ENCODE results near the gene CDH23.

Gene CDH23

DNA sequence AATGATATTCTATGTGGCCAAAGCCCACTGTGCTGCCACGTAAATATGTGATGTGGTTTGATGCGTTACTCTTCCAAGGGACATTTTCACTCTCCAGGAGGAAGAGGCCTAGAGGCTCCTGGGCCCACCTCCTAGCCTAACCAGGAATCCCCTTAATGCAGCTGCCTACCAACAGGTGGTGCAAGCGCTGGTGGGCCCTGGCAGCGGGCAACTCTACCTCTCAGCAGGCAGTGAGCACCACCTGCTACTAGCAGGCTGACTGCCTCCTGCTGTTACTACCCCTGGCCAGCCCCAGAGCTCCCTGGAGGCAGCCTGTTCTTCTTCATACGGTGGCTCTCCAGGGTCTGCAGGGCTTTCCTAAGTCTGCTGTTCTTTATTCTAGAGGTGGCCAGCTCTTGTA lies 62.8 kb downstream of the CDH23 start:
- in situ Hi-C loops (cut with HindIII; ENCODE audit: low sequenced_read_pairs): no loop called here

DNA sequence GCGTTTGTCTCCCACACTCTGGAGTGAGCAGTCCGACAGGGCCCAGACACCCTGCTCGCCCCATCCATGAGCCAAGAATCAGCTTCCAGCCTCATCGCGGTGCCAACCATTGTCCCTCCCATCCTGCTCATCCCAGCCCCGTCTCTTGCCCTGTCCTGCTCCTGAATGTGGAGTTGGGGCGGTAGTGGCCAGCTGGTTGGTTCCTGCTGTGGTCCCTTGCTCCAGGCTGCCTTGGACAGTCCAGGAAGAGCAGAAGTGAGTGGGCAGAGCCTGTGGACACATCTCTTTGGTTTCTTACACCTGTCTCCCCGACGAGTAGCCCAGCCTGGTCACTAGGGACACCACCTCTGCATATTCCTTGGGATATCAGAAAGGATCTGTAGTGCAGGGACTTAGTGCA lies 63.9 kb downstream of the CDH23 start:
- in situ Hi-C loops (cut with HindIII; ENCODE audit: low sequenced_read_pairs): no loop called here

DNA sequence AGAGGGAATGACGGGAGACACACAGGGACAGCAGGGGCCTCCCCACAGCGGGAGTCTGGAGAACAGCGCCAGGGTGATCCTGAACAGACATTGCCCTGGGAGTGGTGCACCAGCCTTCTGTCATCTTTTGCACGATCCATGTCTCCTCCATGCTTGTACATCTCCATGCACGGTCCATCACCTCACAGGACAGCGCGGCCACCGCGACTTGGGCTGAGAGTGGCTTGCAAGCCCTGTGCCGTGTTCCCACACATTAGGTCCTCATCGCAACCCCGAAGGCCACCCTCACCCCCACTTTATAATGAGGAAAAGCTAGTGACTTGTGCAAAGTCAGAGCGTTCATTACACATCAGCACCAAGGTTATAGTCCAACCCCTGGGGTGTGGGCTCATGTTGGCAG lies 64.7 kb downstream of the CDH23 start:
- in situ Hi-C loops (cut with HindIII; ENCODE audit: low sequenced_read_pairs): no loop called here

DNA sequence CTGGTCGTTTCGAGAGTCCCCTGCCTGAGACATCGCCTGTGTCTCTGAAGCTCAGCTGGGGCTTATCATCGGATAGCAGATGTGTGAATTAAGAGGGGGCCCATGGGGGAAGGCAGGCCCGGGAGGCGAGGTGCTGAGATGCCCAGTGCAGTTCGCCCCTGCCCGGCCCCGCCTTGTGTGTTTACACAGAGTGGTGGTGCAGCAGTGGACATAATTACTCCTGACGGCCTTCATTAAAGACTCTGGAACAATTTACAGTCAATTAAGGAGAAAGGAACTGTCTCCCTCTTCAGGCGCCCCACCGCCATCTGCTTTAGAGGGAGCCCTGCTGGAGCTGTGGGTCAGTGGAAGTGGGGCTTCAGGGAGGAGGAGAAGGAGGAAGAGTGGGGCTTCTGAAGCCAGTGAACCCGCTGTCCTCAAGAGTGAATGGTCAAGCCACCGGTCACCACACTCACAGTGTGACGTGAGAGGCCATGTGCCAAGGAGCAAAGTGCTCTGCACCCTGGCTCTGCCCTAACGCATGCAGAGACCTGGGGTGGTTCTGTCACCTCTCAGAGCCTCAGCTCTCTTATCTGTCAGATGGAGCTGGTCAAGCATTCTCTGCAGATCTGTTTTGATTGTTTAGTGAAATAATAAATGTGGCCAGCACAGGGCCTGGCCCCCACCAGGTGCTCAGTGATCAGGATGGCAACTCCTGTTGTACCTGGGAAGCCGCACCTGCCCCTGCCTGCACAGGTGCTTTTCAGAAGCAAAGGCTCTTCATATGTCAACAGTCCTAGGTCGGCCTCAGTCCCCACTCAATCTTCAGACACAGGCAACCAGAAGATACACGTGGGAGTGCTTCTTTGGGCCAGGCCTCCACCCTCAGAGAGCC lies 65.6 kb downstream of the CDH23 start:
- in situ Hi-C loops (cut with HindIII; ENCODE audit: low sequenced_read_pairs): no loop called here

DNA sequence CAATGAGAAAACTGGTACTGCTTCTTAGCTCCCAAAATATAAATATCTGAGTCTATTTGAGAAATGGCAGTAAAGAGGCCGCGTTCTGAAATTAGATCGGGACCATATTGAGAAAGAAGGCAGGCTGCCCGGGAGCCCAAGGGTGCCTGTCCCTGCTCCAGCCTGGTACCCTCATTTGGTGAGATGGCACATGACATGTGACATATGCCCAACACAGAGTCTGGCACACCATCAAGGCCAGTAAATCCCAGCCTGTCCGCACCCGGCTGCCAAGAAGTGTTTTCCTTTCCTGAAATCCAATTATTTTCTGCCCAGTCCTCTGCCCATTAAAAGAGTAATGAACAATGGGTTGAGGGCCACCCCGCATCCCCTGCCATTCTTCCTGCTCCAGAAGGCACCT lies 66.4 kb downstream of the CDH23 start:
- in situ Hi-C loops (cut with HindIII; ENCODE audit: low sequenced_read_pairs): no loop called here

DNA sequence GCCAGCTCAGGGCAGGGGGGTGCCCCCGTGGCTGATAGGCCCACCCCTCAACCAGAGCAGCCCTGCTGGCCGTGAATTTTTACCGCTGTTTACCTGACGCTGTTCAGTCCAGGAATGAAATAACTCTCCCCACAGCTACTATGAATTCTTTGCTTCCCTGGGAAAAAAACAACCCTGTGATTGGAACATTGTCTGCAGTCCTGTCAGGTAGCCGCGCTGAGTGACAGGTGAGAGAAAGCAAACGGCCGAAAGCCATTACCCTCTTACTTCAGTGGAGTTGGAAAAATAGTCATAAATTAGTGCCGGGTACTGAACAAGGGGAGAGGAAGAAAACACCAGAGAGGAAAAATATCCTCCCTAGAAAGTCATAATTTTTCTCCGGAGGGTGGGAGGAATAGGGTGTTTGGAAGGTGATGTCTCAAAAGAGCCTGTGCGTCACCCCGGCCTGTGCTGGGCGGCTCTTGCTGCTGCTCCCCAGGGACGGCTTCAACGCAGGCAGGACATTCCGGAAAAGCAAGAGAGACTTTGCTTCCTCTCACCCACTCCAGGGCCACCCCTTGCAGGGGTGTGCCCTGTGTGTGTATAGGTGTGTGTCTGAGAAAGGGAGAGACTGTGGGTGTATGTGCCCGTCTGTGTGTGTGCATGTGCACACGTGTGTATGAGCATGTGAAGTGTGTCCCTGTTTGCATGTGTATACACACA lies 69.0 kb downstream of the CDH23 start:
- in situ Hi-C loops (cut with HindIII; ENCODE audit: low sequenced_read_pairs): no loop called here

DNA sequence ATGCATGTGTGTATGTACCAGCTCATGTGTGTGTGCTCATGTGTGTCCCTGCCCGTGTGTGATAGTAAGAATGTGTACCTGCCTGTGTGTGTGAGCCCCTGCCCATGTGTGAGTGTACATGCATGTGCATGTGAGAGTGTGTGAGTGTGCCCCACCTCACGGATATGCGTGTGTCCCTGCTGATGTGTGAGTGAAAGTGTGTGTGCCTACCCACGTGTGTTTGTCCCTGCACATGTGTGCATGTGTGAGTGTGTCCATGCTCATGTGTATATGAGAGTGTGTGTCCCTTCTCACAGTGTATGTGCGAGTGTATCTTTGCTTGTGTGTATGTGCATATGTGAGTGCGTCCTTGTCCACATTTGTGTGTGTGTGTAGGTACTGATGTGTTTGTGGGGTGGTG lies 69.6 kb downstream of the CDH23 start:
- in situ Hi-C loops (cut with HindIII; ENCODE audit: low sequenced_read_pairs): no loop called here

DNA sequence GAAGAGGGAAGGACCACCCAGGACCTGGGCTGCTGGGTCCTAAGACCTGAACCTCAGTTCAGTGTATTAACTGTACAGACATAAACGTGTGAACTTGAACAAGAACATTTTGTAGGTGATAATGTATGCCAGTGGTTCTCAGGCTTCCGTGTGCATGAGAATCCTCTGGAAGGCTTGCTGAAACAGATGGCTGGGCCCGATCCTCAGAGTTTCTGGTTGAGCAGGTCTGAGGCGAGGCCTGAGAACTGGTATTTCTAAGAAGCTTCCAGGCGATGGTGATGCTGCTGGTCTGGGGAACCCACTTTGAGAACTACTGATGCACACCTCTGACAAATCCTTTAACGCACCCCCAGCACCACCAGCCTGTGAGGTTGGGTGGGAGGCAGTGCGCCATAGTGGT lies 70.4 kb downstream of the CDH23 start:
- in situ Hi-C loops (cut with HindIII; ENCODE audit: low sequenced_read_pairs): no loop called here

DNA sequence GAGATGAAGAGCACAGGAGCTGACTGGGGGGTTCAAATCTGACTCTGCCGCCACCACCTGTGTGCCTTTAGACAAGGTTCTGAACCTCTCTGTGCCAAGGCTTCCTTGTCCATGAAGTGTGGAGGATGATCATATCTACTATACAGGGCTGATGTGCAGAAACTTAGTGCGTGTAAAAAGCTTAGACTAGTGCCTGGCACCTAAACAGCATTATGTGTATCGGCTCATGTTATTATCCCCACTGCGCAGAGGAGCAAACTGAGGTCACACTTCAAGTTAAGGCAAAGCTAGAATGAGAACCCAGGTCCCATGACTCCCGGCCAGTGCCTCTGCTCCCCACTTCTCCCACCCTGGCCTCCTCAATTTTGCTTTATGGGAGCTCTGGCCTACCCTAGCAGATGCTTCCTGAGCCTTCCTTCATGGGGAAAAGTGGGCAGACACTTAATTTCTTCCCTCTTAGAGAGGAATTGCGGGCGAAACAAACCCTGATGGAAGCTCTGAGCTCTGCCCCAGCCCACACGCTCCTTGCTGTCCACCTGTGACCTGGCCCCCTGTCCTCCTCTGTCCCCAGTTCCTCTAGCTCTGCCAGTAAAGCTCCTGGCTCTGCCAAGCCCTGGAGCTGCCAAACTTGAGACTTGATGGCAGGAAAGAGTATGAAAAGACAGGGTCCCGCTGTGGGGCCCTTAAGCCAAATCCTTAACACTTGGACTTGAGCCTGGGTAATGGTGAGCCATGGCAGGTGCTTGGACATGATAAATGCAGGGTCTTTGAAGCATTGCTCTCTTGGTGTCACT lies 71.0 kb downstream of the CDH23 start:
- in situ Hi-C loops (cut with HindIII; ENCODE audit: low sequenced_read_pairs): no loop called here

DNA sequence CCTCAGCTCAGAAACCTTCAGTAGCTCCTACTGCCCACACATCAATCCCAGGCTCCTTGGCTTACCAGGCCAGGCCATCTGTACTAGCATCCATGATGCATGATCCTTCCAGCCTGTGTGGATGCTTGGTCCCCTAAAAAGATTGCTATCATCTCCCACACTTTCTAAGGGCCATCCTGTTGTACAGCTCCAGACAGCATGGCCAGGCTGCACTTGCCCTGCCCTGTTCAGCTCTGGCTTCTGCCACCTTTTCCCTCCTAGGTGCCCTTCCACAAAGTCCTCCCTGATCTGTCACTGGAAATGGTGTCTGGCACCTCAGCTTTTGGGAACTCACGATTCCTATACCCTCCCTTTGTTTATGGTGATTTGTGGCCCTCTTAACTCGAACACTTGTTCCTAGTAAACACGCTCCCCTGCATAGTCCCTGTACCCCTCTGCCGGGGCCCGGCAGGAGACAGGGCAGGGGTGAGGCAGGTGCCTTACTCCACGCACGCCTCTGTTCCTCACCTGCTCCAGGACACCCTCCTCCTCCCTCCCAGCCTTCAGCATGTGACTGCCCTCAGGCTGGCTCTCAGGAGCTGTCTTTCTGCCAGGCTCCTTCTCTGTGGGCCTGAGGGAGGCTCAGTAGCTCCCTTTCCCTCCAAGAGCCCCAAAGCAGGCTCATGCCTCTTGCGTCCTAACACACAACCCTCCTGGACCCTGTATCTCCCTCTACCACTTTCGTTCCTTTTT lies 71.8 kb downstream of the CDH23 start:
- in situ Hi-C loops (cut with HindIII; ENCODE audit: low sequenced_read_pairs): no loop called here

DNA sequence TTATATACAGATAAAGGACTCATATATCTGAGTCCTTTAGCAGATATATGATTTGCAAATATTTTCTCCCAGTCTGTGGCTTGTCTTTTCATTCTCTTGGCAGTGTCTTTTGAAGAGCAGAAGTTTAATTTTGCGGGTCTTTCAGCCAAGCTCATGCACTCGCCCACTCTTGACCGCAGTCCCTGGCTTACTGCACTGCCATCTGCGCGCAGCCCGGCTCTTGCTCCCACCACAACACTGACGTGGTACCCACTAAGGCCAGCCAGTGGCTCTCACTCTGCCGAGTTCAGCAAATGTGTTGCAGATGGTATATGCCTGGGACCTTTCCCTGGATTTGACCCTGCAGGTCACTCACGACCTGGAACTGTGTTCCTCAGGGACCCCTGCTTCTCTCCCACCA lies 74.3 kb downstream of the CDH23 start:
- in situ Hi-C loops (cut with HindIII; ENCODE audit: low sequenced_read_pairs): no loop called here

DNA sequence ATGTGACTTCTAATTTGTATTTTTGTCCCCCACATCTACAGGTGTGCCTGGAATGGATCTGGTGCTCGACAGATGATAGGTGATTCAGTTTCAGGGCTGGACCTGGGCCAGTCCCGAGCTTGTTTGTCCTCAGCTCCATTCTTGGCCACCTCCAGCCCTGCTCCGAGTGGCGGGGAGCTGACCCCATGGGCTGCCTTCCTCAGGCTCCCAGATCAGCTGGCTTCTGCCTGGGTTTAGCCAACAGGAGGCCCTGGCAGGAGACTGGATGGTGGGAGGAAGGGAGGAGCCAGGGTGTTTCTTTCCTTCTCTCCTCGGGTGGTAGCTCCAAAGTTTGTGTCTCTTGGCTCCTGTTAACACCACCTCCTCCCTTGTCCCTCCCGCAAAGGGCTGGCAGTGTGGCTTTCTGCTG lies 75.2 kb downstream of the CDH23 start:
- in situ Hi-C loops (cut with HindIII; ENCODE audit: low sequenced_read_pairs): no loop called here

DNA sequence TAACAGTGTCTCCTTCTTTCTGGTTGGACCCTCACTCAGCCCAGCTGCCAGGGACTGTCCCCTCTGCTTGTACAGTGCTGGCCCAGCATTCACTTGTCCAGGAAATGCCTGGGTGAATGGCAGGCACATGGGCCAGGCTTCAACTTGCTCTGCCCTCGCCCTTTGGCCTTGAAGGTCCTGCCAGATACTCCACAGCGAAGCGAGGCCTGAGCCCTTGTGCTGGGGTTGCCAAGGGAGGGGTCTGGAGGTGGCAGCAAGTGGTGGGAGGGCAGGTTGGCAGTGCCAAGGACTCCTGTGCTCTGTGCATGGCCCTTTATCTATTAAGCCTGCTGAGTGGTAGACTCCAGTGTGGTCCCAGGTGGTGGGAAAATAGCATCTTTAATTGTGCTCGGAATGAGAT lies 75.7 kb downstream of the CDH23 start:
- in situ Hi-C loops (cut with HindIII; ENCODE audit: low sequenced_read_pairs): no loop called here

DNA sequence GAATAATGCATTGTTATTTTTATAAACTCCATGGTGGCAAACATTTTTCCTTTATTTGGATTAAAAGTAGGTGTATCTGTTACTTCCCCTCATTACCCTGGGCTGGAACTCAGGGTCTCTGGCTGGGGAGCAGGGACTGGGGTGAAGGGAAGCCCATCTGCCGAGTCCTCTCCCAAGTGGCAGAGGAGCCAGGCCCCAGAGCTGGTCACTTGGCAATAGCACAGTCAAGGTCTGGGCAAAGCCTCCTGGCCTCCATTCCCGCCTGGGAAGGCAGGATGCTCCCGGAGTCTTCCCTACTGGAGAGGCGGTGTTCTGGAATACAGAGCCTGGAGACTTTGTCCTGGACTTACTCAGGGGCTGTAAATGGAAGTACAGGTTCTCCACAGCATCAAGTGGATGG lies 76.2 kb downstream of the CDH23 start:
- in situ Hi-C loops (cut with HindIII; ENCODE audit: low sequenced_read_pairs): no loop called here

DNA sequence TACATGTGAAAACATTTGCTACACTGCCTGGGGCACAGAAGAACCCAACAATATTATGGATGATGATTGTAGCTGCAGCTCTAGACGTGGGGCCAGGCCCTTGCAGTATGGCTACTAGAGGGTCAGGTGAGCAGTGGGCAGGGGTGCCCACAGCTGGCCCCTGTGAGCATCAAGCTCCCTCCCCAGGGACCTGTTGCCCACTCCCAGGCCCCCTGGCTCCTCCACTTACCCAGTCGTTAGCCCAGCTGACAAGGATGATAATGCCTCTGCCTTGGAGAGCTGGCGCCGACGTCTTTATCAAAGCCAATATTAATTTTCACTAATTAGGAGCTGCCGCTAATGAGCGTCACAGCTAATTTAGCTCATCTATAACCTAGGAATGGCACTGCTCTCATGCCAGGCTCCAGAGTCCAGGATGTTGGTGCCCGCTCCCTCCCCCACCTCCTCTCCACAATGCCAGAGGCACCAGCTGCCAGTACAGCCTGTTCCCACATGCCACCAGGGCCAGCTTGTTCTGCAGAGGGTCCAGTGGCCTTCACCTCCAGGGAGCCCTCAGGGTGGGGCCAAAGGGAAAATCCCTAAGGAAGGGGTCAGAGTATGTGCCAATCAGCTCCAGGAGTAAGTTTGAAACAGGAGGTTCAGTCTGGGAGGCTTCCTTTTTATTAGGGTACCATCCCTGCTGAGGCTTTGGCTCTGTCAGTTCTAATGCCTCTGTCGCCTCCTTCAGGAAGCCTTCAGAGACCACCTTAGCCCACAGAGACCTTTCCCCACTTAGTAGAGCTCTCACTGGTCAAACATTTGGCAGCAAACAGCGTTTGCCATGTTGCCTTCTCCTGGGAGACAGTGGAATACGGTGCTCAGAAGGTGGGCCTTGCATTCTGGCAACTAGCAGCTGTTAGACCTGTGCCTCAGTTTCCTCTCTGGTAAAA lies 77.2 kb downstream of the CDH23 start:
- in situ Hi-C loops (cut with HindIII; ENCODE audit: low sequenced_read_pairs): no loop called here

DNA sequence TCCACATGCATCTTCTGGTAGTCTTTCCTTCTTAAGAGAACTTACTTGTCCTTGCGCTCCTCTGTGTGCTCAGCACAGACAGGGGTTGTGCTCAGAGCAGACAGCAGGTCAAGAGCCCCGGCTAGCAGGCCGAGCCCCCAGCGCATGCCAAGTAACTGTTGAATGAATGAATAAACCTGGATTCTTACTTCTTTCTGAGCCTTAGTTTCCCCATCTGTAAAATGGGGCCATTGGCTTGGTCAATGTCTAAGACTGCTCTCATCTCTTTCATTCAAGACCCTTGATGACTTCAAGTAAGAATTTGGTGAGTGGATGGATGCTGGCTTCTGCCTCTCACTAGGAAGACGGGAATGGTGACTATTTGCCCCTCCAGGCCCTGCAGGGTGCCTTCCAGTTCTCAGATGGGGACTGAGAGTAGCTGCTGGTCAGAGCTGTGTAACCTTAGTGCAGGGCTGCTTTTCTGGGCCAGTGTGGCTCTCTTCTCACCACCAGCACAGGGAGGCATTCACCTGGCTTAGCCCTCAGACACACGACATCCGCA lies 78.1 kb downstream of the CDH23 start:
- in situ Hi-C loops (cut with HindIII; ENCODE audit: low sequenced_read_pairs): no loop called here

DNA sequence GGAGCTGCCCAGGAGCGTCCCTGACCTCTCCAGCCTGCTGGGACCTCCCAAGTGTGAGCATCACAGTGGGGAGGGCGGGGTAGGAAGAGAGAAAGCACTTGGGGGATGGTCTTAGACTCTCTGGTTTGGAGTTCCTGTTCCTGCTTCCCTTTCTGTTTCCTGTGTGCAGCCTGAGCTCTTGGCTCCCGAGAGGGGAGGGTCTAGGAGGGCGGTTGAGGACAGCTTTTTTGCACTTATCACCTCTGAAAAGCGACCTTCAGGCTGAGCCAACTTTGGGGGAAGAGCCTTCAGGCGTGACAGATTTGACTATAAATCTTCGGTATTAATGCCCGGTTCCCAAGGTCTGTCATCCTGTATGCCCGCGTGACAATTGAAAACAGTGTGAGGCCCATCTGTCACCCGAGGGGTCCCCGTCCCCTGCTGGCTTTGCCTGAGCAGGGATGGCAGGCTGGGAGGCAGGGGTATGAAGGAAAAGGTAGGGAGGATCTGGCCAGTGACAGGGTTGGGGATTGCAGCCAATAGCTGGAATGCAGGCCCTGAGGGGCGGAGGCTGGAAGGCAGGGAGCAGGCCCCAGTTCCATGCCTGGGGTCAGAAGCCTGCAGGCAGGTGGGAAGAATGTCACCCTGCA lies 78.6 kb downstream of the CDH23 start:
- in situ Hi-C loops (cut with HindIII; ENCODE audit: low sequenced_read_pairs): no loop called here

DNA sequence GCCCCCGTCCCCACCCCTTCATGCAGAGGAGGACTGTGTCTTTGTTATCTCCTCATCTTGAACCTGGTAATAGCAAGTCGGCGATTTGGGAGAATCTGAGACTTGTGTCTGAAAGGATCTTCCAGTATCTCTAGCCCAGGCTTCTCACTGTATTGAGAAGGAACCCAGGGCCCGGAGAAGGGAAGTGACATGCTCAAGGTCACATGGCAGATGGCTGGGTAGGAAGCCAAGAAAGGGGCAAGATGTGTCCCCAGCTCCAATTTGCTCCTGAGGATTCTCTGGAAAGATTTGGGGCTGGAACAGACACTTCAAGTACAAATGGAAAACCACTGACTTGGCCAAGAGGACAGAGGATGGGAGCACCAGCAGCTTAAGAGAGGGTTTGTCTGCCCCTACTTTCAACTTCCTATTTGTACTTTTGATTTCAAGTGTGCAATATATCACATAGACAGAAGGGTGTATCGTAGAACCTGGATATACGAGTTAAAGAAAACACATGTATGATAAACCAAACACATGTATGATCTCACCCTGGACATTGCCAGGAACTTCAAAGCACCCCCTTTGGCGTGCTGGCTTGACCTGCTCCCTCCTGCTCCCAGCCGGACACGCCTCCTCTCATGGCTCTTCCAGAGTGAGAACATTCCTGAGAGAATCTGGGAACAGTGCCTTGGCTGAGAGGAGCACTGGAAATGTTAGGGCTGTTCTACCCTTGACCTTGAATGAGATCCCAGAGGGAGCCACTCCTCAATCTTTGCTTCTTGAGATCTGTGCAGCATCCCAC lies 79.7 kb downstream of the CDH23 start:
- in situ Hi-C loops (cut with HindIII; ENCODE audit: low sequenced_read_pairs): no loop called here
